Measurements from ENCODE around the gene SSX4.
"Not testable (repeated sequence)": the region's sequence is repeated elsewhere in the genome, so short reads cannot be mapped to it uniquely, and the experiment has no call there.

SSX4 gene, protein sequence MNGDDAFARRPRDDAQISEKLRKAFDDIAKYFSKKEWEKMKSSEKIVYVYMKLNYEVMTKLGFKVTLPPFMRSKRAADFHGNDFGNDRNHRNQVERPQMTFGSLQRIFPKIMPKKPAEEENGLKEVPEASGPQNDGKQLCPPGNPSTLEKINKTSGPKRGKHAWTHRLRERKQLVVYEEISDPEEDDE

DNA sequence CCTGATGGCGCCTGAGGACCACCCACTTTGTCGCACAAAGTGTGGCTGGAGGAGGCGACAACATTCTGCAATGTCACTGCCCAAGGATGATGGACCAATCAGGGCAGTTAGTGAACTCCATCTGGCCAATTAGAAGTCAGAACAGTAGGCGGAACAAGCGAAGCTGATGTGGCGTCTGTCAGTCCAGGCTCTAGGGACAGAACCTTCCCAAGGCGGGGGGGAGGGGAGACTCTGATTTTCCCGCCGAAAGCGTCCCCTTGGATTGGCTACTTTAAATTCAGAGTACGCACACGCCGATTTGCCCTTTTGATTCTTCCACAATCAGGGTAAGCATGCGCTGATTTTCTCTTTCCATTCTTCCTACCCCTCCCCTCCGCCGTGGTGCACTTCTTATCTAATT, at the start of gene SSX4:
TSS of gene SSX4 (plus strand) at position 301 of the 400 bp plus-strand sequence. CDS start 515 bp downstream, outside the sequence.
- DNase-seq (ENCODE audit: low read depth in 2 of 2) = not testable (repeated sequence)

DNA sequence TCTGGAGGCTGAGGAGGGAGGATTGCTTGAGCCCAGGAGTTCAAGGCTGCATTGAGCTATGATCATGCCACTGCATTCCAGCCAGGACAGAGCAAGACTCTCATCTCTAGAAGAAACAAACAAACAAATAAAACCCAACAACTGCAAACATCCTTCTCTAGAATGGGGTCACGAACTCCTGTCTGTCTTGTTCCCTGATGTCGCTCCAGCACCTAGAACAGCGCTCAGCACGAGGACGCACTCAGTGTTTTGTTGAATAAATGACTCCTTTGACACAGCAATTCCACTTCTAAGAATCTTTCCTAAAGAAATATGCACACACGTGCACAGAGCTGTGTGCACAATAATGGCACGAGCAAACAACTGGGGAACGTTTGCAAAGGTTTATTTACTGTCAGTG, 37.3 kb upstream of the SSX4 start:
- not testable (repeated sequence) for DNase-seq (ENCODE audit: low read depth in 2 of 2)

DNA sequence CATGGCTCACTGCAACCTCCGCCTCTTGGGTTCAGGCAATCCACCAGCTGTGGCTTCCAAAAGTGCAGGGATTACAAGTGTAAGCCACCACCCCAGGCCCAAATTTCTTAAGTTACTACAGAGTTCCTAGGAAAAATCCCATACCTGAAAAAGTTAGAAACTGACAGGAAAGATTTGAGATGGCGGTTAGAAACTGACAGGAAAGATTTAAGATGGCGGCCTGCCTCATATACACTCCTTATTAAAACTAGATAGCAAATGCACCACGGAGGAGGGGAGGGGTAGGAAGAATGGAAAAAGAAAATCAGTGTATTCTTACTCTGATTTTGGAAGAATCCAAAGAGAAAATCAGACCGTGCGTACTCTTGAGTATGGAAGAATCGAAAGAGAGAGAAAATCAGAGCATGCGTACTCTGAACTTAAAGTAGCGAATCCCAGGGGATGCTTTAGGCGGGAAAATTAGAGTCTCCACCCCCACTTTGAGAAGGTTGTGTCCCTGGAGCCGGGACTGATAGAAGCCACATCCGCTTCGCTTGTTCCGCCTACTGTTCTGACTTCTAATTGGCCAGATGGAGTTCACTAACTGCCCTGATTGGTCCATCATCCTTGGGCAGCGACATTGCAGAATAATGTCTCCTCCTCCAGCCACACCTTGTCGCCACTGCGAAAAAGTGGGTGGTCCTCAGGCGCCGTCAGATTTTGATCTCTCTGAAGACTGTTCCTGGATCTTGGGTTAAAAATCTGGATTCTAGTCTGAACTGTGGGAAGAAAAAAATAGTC, 26.8 kb upstream of the SSX4 start, which contains the start of gene SSX3:
TSS of gene SSX3 (minus strand) at position 389 of the 780 bp plus-strand sequence. CDS start 1,454 bp downstream, outside the sequence.
- not testable (repeated sequence) for DNase-seq (ENCODE audit: low read depth in 2 of 2)

DNA sequence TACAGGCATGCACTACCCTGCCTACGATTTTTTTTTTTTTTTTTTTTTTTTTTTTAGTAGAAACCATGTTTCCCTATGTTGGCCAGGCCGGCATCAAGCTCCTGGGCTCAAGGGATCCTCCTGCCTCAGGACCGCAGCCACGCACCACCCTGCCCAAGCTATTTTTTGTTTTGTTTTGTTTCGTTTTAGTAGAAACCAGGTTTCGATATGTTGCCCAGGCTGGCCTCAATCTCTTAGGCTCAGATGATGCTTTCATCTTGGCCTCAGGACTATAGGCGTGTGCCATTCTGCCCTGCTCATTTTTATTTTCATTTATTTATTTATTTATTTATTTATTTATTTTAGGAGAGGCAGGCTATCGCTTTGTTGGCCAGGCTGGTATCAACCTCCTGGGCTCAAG, 25.7 kb upstream of the SSX4 start:
- no peak for DNase-seq (ENCODE audit: low read depth in 2 of 2)

DNA sequence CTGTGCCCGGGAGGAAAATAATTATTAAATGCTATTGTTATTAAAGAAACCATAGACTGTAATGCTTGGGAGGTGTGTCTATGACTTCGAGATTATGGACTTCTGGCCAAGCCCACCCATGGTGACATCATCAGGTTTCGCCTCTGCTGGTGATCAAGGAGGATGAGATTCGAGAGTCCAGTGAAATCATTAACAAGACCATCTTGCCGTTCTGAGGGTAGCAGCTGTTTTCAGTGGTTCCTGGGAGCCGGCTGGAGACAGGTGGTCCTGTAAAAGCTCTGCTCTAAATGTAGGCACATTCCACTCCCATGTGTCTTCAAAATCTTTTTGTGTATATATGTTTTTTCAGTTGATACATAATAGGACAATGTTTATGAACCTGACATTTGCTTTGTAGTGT, 24.1 kb upstream of the SSX4 start:
- DNase-seq (ENCODE audit: low read depth in 2 of 2) = not testable (repeated sequence)

DNA sequence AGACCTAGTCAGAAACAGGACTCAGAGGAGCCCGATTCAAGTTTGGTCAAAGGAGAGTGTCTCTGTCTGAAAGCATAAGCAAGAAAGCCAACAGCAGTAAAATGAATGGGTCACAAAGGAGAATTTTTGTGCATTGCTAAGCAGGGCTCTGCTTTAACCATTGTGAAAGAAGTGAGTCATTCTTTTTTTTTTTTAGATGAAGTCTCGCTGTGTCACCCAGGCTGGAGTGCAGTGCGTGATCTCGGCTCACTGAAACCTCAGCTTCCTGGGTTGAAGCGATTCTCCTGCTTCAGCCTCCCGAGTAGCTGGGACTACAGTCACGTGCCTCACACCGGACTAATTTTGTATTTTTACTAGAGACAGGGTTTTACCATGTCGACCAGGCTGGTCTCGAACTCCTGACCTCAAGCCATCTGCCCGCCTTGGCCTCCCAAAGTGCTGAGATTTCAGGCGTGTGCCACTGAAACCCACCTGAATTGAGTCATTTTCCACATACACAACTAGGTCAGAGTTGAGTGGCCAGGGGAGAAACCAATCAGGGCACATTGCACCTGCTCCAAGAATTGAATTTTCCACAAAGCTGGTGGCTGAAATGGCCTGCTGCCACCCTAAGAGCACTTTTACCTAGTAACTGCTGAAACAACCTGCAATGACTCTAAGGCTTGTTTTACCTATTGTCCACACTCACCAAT, 15.5 kb upstream of the SSX4 start:
- DNase-seq (ENCODE audit: low read depth in 2 of 2) = not testable (repeated sequence)

DNA sequence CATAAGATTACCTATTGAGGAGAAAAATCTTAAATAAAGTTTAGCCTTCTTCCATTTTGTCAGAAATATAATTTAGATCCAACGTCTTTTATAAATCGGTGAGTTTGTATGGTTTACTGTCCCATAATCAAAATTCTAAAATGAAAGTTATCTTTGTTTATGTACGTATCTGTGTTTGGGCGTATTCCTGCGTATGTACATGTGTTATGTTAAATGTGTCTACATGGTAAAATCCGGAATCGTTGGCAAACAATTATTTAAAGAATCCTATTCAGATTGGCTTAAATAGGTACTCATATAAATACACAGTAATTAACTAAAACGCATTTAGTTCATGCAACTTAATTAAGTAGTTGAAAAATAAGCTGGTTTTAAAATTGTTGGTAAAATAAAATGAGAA, 12.9 kb upstream of the SSX4 start:
- not testable (repeated sequence) for DNase-seq (ENCODE audit: low read depth in 2 of 2)

DNA sequence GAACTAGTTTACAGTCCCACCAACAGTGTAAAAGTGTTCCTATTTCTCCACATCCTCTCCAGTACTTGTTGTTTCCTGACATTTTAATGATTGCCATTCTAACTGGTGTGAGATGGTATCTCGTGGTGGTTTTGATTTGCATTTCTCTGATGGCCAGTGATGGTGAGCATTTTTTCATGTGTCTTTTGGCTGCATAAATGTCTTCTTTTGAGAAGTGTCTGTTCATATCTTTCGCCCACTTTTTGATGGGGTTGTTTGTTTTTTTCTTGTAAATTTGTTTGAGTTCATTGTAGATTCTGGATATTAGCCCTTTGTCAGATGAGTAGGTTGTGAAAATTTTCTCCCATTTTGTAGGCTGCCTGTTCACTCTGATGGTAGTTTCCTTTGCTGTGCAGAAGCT, 13.6 kb downstream of the SSX4 start:
- not testable (repeated sequence) for DNase-seq (ENCODE audit: low read depth in 2 of 2)

DNA sequence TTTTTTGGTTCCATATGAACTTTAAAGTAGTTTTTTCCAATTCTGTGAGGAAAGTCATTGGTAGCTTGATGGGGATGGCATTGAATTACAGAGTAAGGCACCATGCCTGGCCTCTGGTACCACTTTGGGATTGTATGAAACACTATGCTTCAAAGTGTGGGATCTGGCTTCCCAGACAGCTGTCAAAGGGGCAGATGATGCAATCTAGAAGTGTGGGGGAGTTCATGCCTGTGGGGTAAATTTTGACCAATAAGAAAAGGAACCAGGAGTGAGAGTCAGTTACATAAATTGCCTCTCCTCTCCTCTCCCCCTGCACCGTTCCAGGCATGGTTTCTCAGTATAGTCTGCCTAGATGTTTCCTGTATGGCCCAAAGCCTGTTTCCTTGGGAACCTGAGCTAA, 14.5 kb downstream of the SSX4 start:
- not testable (repeated sequence) for DNase-seq (ENCODE audit: low read depth in 2 of 2)

DNA sequence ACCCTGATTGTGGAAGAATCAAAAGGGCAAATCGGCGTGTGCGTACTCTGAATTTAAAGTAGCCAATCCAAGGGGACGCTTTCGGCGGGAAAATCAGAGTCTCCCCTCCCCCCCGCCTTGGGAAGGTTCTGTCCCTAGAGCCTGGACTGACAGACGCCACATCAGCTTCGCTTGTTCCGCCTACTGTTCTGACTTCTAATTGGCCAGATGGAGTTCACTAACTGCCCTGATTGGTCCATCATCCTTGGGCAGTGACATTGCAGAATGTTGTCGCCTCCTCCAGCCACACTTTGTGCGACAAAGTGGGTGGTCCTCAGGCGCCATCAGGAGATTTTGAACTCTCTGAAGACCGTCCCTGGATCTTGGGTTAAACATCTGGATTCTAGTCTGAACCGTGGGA, 28.5 kb downstream of the SSX4 start, which contains the start of gene SSX4B:
TSS of gene SSX4B (minus strand) at position 101 of the 400 bp plus-strand sequence. CDS start 588 bp downstream, outside the sequence.
- not testable (repeated sequence) for DNase-seq (ENCODE audit: low read depth in 2 of 2)

DNA sequence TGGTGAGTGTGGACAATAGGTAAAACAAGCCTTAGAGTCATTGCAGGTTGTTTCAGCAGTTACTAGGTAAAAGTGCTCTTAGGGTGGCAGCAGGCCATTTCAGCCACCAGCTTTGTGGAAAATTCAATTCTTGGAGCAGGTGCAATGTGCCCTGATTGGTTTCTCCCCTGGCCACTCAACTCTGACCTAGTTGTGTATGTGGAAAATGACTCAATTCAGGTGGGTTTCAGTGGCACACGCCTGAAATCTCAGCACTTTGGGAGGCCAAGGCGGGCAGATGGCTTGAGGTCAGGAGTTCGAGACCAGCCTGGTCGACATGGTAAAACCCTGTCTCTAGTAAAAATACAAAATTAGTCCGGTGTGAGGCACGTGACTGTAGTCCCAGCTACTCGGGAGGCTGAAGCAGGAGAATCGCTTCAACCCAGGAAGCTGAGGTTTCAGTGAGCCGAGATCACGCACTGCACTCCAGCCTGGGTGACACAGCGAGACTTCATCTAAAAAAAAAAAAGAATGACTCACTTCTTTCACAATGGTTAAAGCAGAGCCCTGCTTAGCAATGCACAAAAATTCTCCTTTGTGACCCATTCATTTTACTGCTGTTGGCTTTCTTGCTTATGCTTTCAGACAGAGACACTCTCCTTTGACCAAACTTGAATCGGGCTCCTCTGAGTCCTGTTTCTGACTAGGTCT, 43.8 kb downstream of the SSX4 start:
- DNase-seq (ENCODE audit: low read depth in 2 of 2) = not testable (repeated sequence)

DNA sequence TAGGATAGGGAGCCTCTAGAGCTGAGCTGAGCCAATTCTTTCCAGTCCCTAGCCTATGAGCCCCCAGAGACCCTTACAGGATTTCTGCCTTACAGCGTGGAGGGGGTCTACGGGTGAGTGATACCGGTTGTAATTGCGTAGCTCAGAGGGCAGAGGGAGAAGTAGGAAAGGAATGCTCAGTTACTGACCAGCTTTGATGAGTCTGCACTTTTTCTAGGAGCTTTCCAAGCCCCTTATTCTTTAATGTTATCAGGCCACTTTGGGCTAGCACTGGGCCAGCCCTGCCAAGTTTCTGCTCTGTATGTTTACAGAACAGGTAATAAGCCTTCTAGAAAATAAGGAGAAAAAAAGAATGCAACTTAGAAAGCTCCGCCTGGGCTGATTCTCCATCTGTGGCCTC, 46.3 kb downstream of the SSX4 start:
- DNase-seq (ENCODE audit: low read depth in 2 of 2) = not testable (repeated sequence)

DNA sequence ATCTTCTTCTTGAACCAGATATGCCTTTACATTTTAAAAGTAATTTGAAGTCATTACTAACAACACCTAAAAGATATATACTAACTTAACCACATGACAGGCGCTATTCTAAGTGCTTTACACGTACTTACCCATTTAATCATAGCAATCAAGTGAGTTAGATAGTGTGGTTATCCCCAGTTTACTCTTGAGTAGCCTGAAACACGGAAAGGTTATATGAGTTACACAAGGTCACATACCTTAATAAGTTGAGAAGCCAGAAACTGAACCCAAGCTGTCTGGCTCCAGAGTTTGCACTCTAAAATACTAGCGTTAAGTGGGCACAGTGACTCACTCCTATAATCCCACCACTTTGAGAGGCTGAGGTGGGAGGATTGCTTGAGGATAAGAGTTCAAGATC, 46.8 kb downstream of the SSX4 start:
- DNase-seq (ENCODE audit: low read depth in 2 of 2) = not testable (repeated sequence)

DNA sequence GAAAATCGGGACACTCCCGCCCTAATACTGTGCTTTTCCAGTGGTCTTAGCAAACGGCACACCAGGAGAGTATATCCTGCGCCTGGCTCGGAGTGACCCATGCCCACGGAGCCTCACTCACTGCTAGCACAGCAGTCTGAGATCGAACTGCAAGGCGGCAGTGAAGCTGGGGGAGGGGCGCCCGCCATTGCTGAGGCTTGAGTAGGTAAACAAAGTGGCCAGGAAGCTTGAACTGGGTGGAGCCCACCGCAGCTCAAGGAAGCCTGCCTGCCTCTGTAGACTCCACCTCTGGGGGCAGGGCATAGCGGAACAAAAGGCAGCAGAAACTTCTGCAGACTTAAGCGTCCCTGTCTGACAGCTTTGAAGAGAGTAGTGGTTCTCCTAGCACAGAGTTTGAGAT, 50.4 kb downstream of the SSX4 start:
- DNase-seq (ENCODE audit: low read depth in 2 of 2) = peak in 1 of 2 donors; percentile 3
